Measurements from ENCODE around the gene FAM217B. TPM values are rescaled to one million over a fixed set of nuclear protein-coding genes. Genes with fewer than 3 reads are reported as not detected.

FAM217B gene, protein sequence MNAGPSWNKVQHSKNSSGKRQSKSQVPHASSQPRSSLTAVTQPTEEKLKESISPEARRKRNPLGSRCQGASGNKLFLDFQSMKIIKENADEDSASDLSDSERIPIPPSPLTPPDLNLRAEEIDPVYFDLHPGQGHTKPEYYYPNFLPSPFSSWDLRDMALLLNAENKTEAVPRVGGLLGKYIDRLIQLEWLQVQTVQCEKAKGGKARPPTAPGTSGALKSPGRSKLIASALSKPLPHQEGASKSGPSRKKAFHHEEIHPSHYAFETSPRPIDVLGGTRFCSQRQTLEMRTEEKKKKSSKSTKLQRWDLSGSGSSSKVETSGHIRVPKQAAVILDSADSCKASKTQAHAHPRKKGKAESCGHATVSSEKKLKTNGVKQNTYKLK
- total RNA-seq (1 to 10 TPM; 1.7 to 5.0 TPM), polyA plus RNA-seq (1 to 10 TPM in 1 of 2 donors, under 1 TPM in 1; 0.88 to 1.8 TPM)

DNA sequence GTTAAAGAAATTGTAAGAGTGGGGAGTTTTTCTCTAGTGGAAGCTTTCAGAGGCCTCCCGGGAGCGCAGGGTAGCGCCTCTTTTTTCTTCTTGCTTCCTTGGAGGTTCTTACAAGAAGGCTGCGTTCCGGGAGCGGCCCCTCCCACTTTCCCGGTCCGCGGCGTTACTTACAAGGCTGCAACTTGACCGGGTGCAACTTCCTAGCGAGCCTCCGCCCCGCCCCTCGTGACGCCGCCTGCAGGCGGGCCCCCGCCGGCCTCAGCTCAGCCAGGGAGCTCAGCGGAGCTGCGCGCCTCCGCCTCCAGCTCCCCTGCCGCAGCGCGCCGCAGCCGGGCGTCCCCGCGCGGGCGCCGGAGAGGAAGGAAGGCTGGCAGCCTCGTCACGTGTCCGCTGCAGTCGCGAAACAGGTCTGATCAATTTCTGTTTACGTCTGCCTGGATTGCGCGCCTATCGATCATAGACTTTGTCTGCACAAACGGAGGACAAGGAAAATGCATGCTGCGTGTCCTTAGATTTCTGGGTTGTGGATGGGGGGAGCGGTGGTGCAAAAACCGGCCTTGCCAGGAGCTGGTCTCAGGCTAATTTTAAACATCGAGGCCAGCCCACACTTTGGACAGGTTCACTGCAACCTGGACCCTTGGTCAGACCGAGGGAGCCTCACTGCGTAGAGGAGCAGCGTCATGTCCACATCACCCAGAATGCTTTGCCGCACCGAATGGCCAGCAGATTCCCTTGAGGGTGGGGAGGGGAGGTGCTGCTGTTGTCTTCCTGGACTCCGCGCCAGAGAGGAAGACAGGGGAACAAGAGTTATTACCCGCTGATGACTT is at the start of gene FAM217B, which contains the start of gene PPP1R3D:
FAM217B (plus strand) TSS at position 261 of the 827 bp plus-strand sequence. CDS start 3,555 bp downstream, outside the sequence.
PPP1R3D (minus strand) TSS at position 177 of the 827 bp plus-strand sequence. CDS start 374 bp downstream, outside the sequence.
- DNase-seq (ENCODE audit: low spot score), result peak; percentile 88
- H3K27me3 ChIP-seq (ENCODE audit: control insufficient read depth in 4 of 4, insufficient read depth in 4 of 4, low read length in 3 of 4), result no peaks in the 10 kb centered on the region
- H3K9ac ChIP-seq (ENCODE audit: low read depth in 1 of 2, low read length in 2 of 2), result peak within 1 kb of the TSS; percentile 52 to 88
- peaks cover 0 to 8% (median 6%) of the 10 kb centered on the region in 4 donors for H3K36me3 ChIP-seq (ENCODE audit: control insufficient read depth in 4 of 4, insufficient read depth in 3 of 4, low read depth in 1 of 4, low read length in 3 of 4)
- peak within 1 kb of the TSS; percentile 96 to 97 for H3K27ac ChIP-seq (ENCODE audit: low read depth in 1 of 2, low read length in 2 of 2)
- TF ChIP-seq, protein P1, sequence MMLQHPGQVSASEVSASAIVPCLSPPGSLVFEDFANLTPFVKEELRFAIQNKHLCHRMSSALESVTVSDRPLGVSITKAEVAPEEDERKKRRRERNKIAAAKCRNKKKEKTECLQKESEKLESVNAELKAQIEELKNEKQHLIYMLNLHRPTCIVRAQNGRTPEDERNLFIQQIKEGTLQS (IDR thresholded peaks at IDR 0.05), result no peak
- TF ChIP-seq HNF4A (conservative IDR thresholded peaks at IDR 0.05) (peak; percentile 70 to 76), JUND (IDR thresholded peaks at IDR 0.05) (peak in 1 of 2 donors; percentile 42), FOXA1 (IDR thresholded peaks at IDR 0.05) (no peak), FOXA2 (IDR thresholded peaks at IDR 0.05) (no peak), GABPA (IDR thresholded peaks at IDR 0.05 in 1 of 2, conservative IDR thresholded peaks at IDR 0.05 in 1 of 2) (no peak), NR2F2 (IDR thresholded peaks at IDR 0.05) (peak; percentile 39), SP1 (IDR thresholded peaks at IDR 0.05) (peak; percentile 42), HNF4G (IDR thresholded peaks at IDR 0.05) (peak; percentile 35), RAD21 (IDR thresholded peaks at IDR 0.05) (peak in 1 of 2 donors; percentile 9), RXRA (IDR thresholded peaks at IDR 0.05) (peak in 1 of 2 donors; percentile 21), YY1 (IDR thresholded peaks at IDR 0.05) (peak; percentile 91), TAF1 (conservative IDR thresholded peaks at IDR 0.05) (peak; percentile 13), EGR1 (IDR thresholded peaks at IDR 0.05; ENCODE audit: low read depth in 2 of 2) (no peak)
- TF ChIP-seq, protein P2, sequence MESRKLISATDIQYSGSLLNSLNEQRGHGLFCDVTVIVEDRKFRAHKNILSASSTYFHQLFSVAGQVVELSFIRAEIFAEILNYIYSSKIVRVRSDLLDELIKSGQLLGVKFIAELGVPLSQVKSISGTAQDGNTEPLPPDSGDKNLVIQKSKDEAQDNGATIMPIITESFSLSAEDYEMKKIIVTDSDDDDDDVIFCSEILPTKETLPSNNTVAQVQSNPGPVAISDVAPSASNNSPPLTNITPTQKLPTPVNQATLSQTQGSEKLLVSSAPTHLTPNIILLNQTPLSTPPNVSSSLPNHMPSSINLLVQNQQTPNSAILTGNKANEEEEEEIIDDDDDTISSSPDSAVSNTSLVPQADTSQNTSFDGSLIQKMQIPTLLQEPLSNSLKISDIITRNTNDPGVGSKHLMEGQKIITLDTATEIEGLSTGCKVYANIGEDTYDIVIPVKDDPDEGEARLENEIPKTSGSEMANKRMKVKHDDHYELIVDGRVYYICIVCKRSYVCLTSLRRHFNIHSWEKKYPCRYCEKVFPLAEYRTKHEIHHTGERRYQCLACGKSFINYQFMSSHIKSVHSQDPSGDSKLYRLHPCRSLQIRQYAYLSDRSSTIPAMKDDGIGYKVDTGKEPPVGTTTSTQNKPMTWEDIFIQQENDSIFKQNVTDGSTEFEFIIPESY (IDR thresholded peaks at IDR 0.05), result no peak
- TF ChIP-seq, protein P3, sequence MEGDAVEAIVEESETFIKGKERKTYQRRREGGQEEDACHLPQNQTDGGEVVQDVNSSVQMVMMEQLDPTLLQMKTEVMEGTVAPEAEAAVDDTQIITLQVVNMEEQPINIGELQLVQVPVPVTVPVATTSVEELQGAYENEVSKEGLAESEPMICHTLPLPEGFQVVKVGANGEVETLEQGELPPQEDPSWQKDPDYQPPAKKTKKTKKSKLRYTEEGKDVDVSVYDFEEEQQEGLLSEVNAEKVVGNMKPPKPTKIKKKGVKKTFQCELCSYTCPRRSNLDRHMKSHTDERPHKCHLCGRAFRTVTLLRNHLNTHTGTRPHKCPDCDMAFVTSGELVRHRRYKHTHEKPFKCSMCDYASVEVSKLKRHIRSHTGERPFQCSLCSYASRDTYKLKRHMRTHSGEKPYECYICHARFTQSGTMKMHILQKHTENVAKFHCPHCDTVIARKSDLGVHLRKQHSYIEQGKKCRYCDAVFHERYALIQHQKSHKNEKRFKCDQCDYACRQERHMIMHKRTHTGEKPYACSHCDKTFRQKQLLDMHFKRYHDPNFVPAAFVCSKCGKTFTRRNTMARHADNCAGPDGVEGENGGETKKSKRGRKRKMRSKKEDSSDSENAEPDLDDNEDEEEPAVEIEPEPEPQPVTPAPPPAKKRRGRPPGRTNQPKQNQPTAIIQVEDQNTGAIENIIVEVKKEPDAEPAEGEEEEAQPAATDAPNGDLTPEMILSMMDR (IDR thresholded peaks at IDR 0.05; ENCODE audit: low read depth, low read length, missing input control), result no peak
- TF ChIP-seq, protein P4, sequence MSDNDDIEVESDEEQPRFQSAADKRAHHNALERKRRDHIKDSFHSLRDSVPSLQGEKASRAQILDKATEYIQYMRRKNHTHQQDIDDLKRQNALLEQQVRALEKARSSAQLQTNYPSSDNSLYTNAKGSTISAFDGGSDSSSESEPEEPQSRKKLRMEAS (IDR thresholded peaks at IDR 0.05), result peak; percentile 38
- TF ChIP-seq, protein P5, sequence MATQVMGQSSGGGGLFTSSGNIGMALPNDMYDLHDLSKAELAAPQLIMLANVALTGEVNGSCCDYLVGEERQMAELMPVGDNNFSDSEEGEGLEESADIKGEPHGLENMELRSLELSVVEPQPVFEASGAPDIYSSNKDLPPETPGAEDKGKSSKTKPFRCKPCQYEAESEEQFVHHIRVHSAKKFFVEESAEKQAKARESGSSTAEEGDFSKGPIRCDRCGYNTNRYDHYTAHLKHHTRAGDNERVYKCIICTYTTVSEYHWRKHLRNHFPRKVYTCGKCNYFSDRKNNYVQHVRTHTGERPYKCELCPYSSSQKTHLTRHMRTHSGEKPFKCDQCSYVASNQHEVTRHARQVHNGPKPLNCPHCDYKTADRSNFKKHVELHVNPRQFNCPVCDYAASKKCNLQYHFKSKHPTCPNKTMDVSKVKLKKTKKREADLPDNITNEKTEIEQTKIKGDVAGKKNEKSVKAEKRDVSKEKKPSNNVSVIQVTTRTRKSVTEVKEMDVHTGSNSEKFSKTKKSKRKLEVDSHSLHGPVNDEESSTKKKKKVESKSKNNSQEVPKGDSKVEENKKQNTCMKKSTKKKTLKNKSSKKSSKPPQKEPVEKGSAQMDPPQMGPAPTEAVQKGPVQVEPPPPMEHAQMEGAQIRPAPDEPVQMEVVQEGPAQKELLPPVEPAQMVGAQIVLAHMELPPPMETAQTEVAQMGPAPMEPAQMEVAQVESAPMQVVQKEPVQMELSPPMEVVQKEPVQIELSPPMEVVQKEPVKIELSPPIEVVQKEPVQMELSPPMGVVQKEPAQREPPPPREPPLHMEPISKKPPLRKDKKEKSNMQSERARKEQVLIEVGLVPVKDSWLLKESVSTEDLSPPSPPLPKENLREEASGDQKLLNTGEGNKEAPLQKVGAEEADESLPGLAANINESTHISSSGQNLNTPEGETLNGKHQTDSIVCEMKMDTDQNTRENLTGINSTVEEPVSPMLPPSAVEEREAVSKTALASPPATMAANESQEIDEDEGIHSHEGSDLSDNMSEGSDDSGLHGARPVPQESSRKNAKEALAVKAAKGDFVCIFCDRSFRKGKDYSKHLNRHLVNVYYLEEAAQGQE (IDR thresholded peaks at IDR 0.05), result no peak
- WGBS, result under 1% methylated on average over 57 of the region's 57 CpGs
- H3K4me1 ChIP-seq (ENCODE audit: control insufficient read depth in 4 of 4, insufficient read depth in 4 of 4, low read length in 3 of 4), result peaks cover 8 to 17% (median 13%) of the 10 kb centered on the region in 4 donors
- peaks cover 0 to 2% (median 0%) of the 10 kb centered on the region in 4 donors for H3K9me3 ChIP-seq (ENCODE audit: control insufficient read depth in 4 of 4, low read length in 3 of 4)
- peak within 1 kb of the TSS; percentile 78 to 97 (median 80) for H3K4me3 ChIP-seq (ENCODE audit: low read depth in 1 of 3, low read length in 3 of 3)

Data from liver (tissue), 9 donors.